Measurements from ENCODE around the gene HOXB1. TPM values are rescaled to one million over a fixed set of nuclear protein-coding genes. Genes with fewer than 3 reads are reported as not detected.
A peak's percentile ranks its signal among the peaks of the same experiment; 100 is the strongest.

Gene HOXB1
- total RNA-seq, 2 donors from 2014 or later: not detected

- H3K4me3 Mint-ChIP-seq: peak overlapping the region in 1 of 2 donors; percentile 35
- peaks cover 4% of the 10 kb centered on the region for H3K4me1 Mint-ChIP-seq (ENCODE audit: low read depth)
- no peaks in the 10 kb centered on the region for H3K36me3 Mint-ChIP-seq (ENCODE audit: insufficient read depth in 2 of 2)
- H3K27ac Mint-ChIP-seq: no peak overlapping the region
- no peak for DNase-seq
- no peaks in the 10 kb centered on the region for H3K9me3 Mint-ChIP-seq
- no peak for ATAC-seq (replicated peaks in 1 of 2)
- peaks cover 13% of the 10 kb centered on the region for H3K27me3 Mint-ChIP-seq (ENCODE audit: low read depth)
Measured at GRCh38 chr17:48563867-48564187, 33.0 kb upstream of the HOXB1 start.

GRCh38 chr17:48563385-48563838 lies 32.6 kb upstream of the HOXB1 start:
- DNase-seq (no peak), ATAC-seq (replicated peaks in 1 of 2) (no peak)
- peaks cover 2% of the 10 kb centered on the region for H3K4me1 Mint-ChIP-seq (ENCODE audit: low read depth)
- H3K4me3 Mint-ChIP-seq: peak overlapping the region in 1 of 2 donors; percentile 35
- no peaks in the 10 kb centered on the region for H3K36me3 Mint-ChIP-seq (ENCODE audit: insufficient read depth in 2 of 2)
- peaks cover 13% of the 10 kb centered on the region for H3K27me3 Mint-ChIP-seq (ENCODE audit: low read depth)
- no peak overlapping the region for H3K27ac Mint-ChIP-seq
- no peaks in the 10 kb centered on the region for H3K9me3 Mint-ChIP-seq

GRCh38 chr17:48562934-48563333 lies 32.1 kb upstream of the HOXB1 start:
- ATAC-seq (replicated peaks in 1 of 2): no peak
- H3K36me3 Mint-ChIP-seq (ENCODE audit: insufficient read depth in 2 of 2): no peaks in the 10 kb centered on the region
- H3K9me3 Mint-ChIP-seq: no peaks in the 10 kb centered on the region
- no peak overlapping the region for H3K4me3 Mint-ChIP-seq
- DNase-seq: no peak
- H3K27ac Mint-ChIP-seq: no peak overlapping the region
- H3K27me3 Mint-ChIP-seq (ENCODE audit: low read depth): peaks cover 13% of the 10 kb centered on the region
- H3K4me1 Mint-ChIP-seq (ENCODE audit: low read depth): no peaks in the 10 kb centered on the region

GRCh38 chr17:48561884-48562810 lies 31.3 kb upstream of the HOXB1 start:
- DNase-seq (no peak), ATAC-seq (replicated peaks in 1 of 2) (no peak)
- no peak overlapping the region for H3K4me3 Mint-ChIP-seq
- H3K9me3 Mint-ChIP-seq: no peaks in the 10 kb centered on the region
- no peaks in the 10 kb centered on the region for H3K36me3 Mint-ChIP-seq (ENCODE audit: insufficient read depth in 2 of 2)
- no peaks in the 10 kb centered on the region for H3K4me1 Mint-ChIP-seq (ENCODE audit: low read depth)
- peaks cover 13% of the 10 kb centered on the region for H3K27me3 Mint-ChIP-seq (ENCODE audit: low read depth)
- no peak overlapping the region for H3K27ac Mint-ChIP-seq

- ATAC-seq (replicated peaks in 1 of 2) (no peak), DNase-seq (no peak)
- Mint-ChIP-seq H3K9me3 (no peaks in the 10 kb centered on the region), H3K4me3 (no peak overlapping the region), H3K27ac (no peak overlapping the region), H3K4me1 (ENCODE audit: low read depth) (peaks cover 4% of the 10 kb centered on the region), H3K27me3 (ENCODE audit: low read depth) (peaks cover 29% of the 10 kb centered on the region), H3K36me3 (ENCODE audit: insufficient read depth in 2 of 2) (peaks cover 0 to 2% of the 10 kb centered on the region in 2 donors)
Measured at GRCh38 chr17:48559840-48560817, 29.3 kb upstream of the HOXB1 start.

GRCh38 chr17:48559122-48559839 lies 28.5 kb upstream of the HOXB1 start:
- H3K9me3 Mint-ChIP-seq: no peaks in the 10 kb centered on the region
- H3K27ac Mint-ChIP-seq: no peak overlapping the region
- H3K4me1 Mint-ChIP-seq (ENCODE audit: low read depth): peaks cover 4% of the 10 kb centered on the region
- peaks cover 0 to 2% of the 10 kb centered on the region in 2 donors for H3K36me3 Mint-ChIP-seq (ENCODE audit: insufficient read depth in 2 of 2)
- DNase-seq: no peak
- no peak for ATAC-seq (replicated peaks in 1 of 2)
- H3K4me3 Mint-ChIP-seq: no peak overlapping the region
- peaks cover 29% of the 10 kb centered on the region for H3K27me3 Mint-ChIP-seq (ENCODE audit: low read depth)

- peaks cover 4% of the 10 kb centered on the region for H3K4me1 Mint-ChIP-seq (ENCODE audit: low read depth)
Measured at GRCh38 chr17:48558831-48559121, 28.0 kb upstream of the HOXB1 start.

GRCh38 chr17:48558057-48558830 lies 27.4 kb upstream of the HOXB1 start:
- peaks cover 4% of the 10 kb centered on the region for H3K4me1 Mint-ChIP-seq (ENCODE audit: low read depth)
- no peak overlapping the region for H3K4me3 Mint-ChIP-seq
- H3K9me3 Mint-ChIP-seq: no peaks in the 10 kb centered on the region
- H3K27ac Mint-ChIP-seq: no peak overlapping the region
- peaks cover 23% of the 10 kb centered on the region for H3K27me3 Mint-ChIP-seq (ENCODE audit: low read depth)
- ATAC-seq (replicated peaks in 1 of 2): no peak
- H3K36me3 Mint-ChIP-seq (ENCODE audit: insufficient read depth in 2 of 2): peaks cover 0 to 2% of the 10 kb centered on the region in 2 donors
- no peak for DNase-seq

More at GRCh38 chr17:48558831-48559121, 28.0 kb upstream of the HOXB1 start:
- Mint-ChIP-seq H3K27me3 (ENCODE audit: low read depth) (peaks cover 28% of the 10 kb centered on the region), H3K4me3 (no peak overlapping the region), H3K27ac (no peak overlapping the region), H3K9me3 (no peaks in the 10 kb centered on the region), H3K36me3 (ENCODE audit: insufficient read depth in 2 of 2) (peaks cover 0 to 2% of the 10 kb centered on the region in 2 donors)
- DNase-seq (no peak), ATAC-seq (replicated peaks in 1 of 2) (no peak)

GRCh38 chr17:48556576-48557401 lies 26.0 kb upstream of the HOXB1 start:
- peak overlapping the region; percentile 54 to 67 for H3K4me3 Mint-ChIP-seq
- H3K27ac Mint-ChIP-seq: no peak overlapping the region
- H3K9me3 Mint-ChIP-seq: no peaks in the 10 kb centered on the region

GRCh38 chr17:48556229-48556575 lies 25.4 kb upstream of the HOXB1 start:
- Mint-ChIP-seq H3K9me3 (no peaks in the 10 kb centered on the region), H3K36me3 (ENCODE audit: insufficient read depth in 2 of 2) (peaks cover 0 to 2% of the 10 kb centered on the region in 2 donors), H3K4me1 (ENCODE audit: low read depth) (peaks cover 4% of the 10 kb centered on the region), H3K27me3 (ENCODE audit: low read depth) (peaks cover 16% of the 10 kb centered on the region), H3K4me3 (peak overlapping the region; percentile 54 to 67), H3K27ac (no peak overlapping the region)
- ATAC-seq (replicated peaks in 1 of 2) (no peak), DNase-seq (no peak)

More at GRCh38 chr17:48556576-48557401, 26.0 kb upstream of the HOXB1 start:
- Mint-ChIP-seq H3K36me3 (ENCODE audit: insufficient read depth in 2 of 2) (peaks cover 0 to 2% of the 10 kb centered on the region in 2 donors), H3K27me3 (ENCODE audit: low read depth) (peaks cover 16% of the 10 kb centered on the region), H3K4me1 (ENCODE audit: low read depth) (peaks cover 4% of the 10 kb centered on the region)
- ATAC-seq (replicated peaks in 1 of 2): no peak
- DNase-seq: no peak

- ATAC-seq (replicated peaks in 1 of 2) (peak; percentile 54 to 77), DNase-seq (no peak)
- Mint-ChIP-seq H3K4me3 (peak overlapping the region; percentile 82 to 92), H3K27me3 (ENCODE audit: low read depth) (peaks cover 16% of the 10 kb centered on the region), H3K27ac (peak overlapping the region; percentile 79), H3K36me3 (ENCODE audit: insufficient read depth in 2 of 2) (peaks cover 0 to 2% of the 10 kb centered on the region in 2 donors), H3K9me3 (no peaks in the 10 kb centered on the region), H3K4me1 (ENCODE audit: low read depth) (peaks cover 4% of the 10 kb centered on the region)
Measured at GRCh38 chr17:48555258-48556228, 24.7 kb upstream of the HOXB1 start.
